ENCODE data around the gene DMAP1.

DMAP1 gene

GRCh38 chr1:44213222-44214112 is at the start of gene DMAP1 (continued):
- TF ChIP-seq PRDM2 (tag by site-specific recombination; IDR thresholded peaks at IDR 0.05; ENCODE audit: borderline replicate concordance) (peak; percentile 29; the same call in 1 of the 2 replicates), ZNF155 (tag by site-specific recombination; IDR thresholded peaks at IDR 0.05) (0 out of 2 replicates have a peak, but pooled peaks have one; percentile 14), ZBTB21 (tag by site-specific recombination; IDR thresholded peaks at IDR 0.05) (peak; percentile 77; the same call in 1 of the 2 replicates), ZNF610 (tag by site-specific recombination; IDR thresholded peaks at IDR 0.05; ENCODE audit: borderline replicate concordance) (peak; percentile 89), REPIN1 (tag by site-specific recombination; IDR thresholded peaks at IDR 0.05; ENCODE audit: low read depth) (peak; percentile 98), YY2 (tag by site-specific recombination; IDR thresholded peaks at IDR 0.05) (peak; percentile 86), ZNF248 (tag by site-specific recombination; IDR thresholded peaks at IDR 0.05) (no peak), ZNF266 (tag by site-specific recombination; IDR thresholded peaks at IDR 0.05; ENCODE audit: low read depth) (no peak), ZNF48 (tag by site-specific recombination; IDR thresholded peaks at IDR 0.05) (no peak), ZNF501 (tag by site-specific recombination; IDR thresholded peaks at IDR 0.05) (peak; percentile 99), ZNF16 (tag by site-specific recombination; IDR thresholded peaks at IDR 0.05; ENCODE audit: low read depth) (no peak), ZNF510 (tag by site-specific recombination; IDR thresholded peaks at IDR 0.05; ENCODE audit: insufficient replicate concordance) (no peak), ZXDB (tag by site-specific recombination; IDR thresholded peaks at IDR 0.05) (peak; percentile 96), ZNF692 (tag by site-specific recombination; IDR thresholded peaks at IDR 0.05) (peak; percentile 92), ZNF221 (tag by site-specific recombination; IDR thresholded peaks at IDR 0.05; ENCODE audit: borderline replicate concordance) (0 out of 2 replicates have a peak, but pooled peaks have one; percentile 48), KLF10 (tag by site-specific recombination; IDR thresholded peaks at IDR 0.05) (peak; percentile 82), BCL11B (tag by site-specific recombination; IDR thresholded peaks at IDR 0.05; ENCODE audit: low read depth) (peak; percentile 88; the same call in 1 of the 2 replicates), ZNF768 (tag by site-specific recombination; IDR thresholded peaks at IDR 0.05) (0 out of 2 replicates have a peak, but pooled peaks have one; percentile 50), ZNF530 (tag by site-specific recombination; IDR thresholded peaks at IDR 0.05; ENCODE audit: low read depth) (no peak), ZNF623 (tag by site-specific recombination; IDR thresholded peaks at IDR 0.05) (peak; percentile 58), ZNF280D (tag by site-specific recombination; IDR thresholded peaks at IDR 0.05) (peak; percentile 90; the same call in 1 of the 2 replicates), SALL2 (tag by site-specific recombination; IDR thresholded peaks at IDR 0.05; ENCODE audit: borderline replicate concordance) (peak; percentile 99), GLI4 (tag by site-specific recombination; IDR thresholded peaks at IDR 0.05) (peak; percentile 99), REST (tag by site-specific recombination; IDR thresholded peaks at IDR 0.05) (peak; percentile 65)

Data from HEK293 (cell line).